Measurements from ENCODE around the gene ARL4A.

ARL4A gene

DNA sequence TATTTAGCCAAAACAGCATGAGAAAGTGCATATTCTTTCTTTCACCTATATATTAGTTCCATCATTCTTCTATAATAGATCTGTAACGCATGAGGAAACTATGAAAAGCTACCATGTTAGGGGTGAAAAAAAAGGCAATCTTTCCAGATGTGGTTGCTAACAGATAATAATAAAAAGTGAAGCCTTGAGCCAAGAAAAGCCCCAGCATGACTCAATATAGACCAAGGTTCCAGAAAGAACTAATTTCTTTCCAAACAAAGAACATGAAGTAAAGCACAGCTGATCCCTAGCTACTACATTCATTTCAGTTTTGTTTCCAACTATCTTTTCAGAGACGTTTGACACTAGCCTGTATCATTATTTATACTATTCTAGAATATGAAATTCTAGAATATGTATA lies 16.4 kb downstream of the ARL4A start:
- no peak for DNase-seq

DNA sequence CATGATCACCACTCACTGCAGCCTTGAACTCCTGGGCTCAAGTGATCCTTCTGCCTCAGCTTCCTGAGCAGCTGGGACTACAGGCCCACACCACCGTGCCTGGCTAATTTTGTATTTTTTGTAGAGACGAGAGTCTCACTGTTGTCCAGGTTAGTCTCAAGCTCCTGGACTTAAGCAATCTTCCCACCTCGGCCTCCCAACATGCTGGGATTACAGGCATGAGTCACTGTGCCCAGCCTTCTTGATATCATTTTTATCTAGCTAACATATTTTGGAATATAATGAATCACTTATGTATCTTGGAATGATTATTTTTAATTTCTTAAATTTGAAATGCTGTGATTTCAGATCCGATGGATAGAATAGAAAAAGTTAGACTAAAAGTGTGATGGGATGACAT lies 18.4 kb downstream of the ARL4A start:
- no peak for DNase-seq

DNA sequence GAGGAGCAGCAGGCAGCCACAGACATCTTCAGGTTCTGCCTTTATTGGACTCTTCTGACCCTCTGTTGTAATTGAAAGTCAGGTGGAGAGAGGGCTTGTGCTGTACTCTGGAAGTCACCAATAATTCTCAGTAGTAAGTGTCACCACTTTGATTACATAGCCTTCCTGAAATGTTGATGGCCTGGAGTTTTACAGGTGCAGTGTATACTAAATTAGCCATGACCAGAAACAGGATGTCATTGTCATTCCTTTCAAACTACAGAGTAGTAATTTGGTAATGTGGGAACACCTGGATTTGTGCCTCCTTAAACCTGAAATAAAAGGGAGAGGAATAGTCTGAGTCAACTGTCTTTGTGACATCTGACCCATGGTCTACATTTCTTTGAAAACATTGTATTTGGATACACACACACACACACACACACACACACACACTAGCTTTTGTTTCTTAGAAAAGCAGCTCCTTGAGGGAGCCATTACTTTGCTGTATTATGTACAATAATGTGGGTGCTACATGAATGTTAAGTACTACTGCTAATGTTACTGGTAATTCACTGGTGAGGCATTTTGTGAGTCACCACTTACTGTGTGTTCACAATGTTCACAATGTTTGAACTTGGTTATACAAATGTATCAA lies 19.6 kb downstream of the ARL4A start:
- no peak for DNase-seq

DNA sequence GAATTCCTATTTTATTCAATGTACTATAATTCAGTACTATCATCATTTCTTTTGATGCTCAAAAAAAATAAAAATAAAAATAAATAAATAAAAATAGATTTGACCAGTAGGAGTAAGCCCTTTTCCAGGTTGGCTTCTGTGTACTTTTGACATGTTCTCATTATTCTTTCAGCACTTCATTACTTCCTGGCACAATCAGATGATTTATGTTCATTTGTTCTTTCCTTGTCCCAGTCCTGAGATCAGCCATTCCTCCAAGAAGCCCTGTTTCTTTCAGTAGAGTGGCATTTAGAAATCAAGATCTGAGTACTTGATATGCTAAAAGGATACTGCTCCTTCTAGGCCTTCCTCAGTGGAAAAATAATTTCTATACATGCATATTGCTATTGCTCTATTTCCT lies 20.9 kb downstream of the ARL4A start:
- no peak for DNase-seq

DNA sequence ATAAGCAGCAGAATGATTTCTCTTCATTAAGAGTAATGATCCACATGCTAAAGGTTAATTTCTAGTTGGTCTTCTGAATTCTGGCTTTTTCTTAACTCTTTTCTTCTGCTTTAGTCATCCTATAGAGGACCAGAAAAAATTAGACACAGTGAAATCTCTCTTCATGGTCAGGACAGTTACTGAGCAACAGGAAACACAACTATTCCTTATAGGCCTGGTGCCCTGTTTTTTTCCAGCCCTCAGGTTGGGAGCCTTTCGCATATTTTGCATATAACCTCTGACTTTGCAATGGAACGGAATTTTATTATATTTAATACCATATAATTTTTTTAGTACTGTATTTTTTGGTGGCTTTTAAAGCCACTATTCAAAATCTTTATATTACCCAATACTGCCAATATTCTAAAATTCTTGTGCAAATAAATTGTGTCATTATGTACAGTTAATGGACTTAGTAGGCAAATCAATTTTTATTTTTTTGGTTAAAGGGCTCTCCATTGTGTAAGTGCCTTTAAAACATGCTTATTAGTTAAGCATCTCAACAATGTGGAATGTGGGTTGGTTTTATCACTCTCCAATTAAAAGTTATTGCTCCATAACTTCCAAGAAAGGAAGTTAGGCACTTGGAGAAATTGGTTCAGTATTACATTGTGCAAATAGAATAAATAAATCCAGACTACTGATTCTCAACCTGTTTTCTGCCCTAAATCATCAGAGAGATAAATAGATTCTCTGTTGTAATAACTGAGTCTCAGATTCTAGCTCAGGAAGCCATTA lies 22.5 kb downstream of the ARL4A start:
- no peak for DNase-seq

DNA sequence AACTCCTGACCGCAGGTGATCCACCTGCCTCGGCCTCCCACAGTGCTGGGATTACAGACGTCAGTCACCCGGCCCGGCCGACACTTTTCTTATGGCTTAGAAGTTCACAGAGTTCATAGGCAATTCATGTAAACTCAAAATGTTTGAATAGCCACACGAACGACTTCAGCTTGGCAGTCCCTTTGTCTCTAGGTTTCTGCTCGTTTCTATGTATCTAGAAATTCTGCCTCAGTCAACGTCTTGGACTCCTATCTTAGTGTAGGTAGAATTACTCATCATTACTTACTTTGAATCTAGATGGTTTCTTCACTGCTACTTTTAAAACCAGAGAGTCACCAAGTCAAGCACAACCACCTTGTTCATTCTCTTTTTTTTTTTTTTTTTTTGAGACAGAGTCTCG lies 23.7 kb downstream of the ARL4A start:
- DNase-seq = no peak

DNA sequence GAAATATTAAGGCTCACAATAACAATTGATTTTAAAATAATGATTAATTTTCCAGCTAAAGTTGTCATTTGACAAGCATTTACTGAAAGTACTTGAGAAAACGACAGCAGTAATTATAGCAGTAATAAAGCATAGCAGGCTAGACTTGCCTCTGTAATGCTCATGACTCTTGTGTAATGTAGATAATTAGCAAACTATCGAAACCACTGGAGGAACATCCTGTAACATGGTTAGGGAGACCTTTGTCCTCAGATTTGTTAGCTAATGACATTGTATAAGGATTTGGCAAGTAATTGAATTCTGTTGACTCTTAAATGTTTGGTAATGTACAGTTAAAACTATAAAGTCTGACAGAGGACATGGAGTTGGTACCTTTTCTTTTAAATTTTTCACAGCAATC lies 24.8 kb downstream of the ARL4A start:
- DNase-seq = no peak

DNA sequence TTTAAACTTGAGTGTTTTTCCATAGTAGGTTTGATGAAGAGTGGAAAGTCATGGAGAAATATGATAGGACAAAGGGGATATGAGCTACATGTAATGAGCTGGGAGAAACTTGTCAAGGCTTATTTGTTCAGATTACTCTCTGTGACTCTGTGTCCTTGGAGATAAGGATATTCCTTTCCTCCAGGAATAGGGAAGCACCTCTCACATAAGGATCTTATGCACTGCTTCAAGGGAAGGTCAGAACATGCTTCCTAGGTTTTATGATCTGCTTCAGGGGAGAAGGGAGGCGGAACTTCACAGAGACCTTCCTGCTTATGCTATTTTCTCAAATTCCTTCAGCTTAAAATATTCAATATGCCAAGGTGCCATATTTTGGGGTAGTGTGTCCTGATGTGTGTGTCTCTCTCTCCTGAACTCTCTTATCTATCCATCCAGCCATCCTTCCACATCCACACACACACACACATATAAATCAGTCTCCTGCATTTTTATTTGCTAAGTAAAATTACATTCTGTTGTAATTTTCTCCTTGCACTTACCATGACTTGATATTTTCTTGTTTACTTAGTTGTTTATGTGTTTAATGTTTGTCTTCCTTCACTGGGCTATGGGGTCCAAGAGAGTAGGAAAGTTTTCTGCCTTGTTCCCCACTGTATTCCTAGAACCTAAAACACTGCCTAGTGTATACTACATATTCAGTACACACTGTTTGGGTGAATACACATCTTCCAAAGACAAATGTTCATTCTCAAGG lies 26.4 kb downstream of the ARL4A start:
- no peak for DNase-seq

DNA sequence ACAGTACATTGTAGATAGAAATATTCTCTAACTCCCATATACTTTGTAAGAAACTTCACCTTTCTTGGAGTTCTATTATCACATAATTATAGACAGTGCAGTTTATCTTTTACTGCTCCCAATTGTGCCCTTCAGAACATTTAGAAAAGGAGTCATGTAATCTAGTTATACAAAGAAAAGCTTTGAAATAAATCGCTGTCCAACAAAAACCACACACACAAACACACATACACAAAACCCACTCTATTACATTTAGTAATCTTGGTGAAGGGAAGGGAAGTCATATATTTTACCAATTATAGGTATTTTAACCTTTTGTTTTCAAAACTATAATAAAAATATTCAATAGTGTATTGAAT lies 26.9 kb downstream of the ARL4A start:
- no peak for DNase-seq

DNA sequence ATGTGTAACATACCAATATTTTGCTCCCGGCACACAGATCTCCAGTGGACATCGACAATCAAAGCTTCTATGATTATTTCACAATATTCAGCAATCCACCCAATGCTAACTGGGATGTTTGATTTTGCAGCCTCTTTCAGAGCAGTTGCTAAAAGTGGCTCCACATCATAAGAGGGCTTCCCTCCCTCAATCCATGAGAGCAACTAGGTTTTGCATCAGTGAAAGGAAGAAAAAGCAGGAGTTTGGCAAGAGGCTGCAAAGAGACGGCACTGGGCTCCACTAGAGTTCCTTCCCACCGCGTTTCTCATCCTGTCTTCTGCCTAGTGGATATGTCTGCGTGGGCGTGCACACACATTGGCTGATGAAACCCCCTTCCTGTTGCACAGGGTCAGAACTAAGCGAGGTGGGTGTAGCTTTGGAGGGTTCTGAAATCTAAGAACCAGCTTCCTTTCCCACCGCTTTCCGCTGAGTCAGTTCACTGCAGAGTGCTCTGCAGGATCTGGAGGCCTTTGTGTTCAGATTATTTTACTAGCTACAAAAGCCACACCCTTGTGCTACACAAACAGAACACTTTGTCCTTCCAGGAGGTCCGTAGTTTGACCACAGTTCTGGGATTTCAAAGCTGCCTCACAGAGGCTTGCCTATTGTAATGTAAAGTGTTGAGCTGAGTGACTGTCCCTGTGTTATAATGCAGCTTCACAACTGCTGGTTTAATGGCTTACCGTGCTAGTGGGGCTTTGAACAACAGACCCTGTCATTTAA lies 28.1 kb downstream of the ARL4A start:
- DNase-seq = peak; percentile 44

DNA sequence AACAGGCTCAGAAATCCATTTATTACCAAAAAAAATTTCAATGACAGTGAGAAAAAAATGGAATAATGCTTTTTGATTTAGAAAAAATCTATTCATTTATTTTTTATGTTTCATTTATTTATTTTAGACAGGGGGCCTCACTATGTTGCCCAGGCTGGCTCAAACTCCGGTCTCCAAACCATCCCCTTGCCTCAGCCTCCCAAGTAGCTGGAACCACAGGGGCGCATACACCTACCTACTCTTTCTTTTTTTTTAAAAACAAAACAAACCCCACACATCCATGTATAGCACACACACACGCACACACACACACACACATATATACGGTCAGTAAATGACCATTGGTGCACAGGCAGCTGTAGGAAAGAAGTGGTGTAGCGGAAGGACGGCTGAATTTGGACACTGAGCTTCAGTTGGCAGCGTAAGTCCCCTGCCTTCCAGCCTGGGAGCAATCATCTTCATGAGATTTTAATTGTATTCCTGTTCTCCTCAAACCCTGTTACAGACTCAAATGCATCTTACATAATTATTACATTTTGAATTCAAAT lies 28.8 kb downstream of the ARL4A start:
- DNase-seq = no peak

DNA sequence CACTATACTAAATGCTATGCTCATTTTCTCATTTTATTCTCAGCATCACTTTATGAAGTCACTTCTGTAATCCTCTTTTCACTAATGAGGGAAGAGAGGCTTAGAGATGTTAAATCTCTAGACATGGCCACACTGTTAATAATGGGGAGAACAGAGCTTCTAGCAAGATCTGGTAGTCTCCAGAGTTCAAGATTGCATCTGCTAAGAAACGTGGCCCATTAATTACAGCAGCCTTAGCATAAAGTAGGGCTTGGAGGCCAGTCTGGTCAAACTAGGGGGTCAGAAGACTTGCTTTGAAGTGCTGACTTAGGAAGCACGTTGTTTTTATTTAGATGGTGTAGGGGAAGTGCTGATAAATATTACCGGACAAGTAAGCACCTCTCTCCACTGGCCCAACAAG lies 29.3 kb downstream of the ARL4A start:
- DNase-seq = no peak

DNA sequence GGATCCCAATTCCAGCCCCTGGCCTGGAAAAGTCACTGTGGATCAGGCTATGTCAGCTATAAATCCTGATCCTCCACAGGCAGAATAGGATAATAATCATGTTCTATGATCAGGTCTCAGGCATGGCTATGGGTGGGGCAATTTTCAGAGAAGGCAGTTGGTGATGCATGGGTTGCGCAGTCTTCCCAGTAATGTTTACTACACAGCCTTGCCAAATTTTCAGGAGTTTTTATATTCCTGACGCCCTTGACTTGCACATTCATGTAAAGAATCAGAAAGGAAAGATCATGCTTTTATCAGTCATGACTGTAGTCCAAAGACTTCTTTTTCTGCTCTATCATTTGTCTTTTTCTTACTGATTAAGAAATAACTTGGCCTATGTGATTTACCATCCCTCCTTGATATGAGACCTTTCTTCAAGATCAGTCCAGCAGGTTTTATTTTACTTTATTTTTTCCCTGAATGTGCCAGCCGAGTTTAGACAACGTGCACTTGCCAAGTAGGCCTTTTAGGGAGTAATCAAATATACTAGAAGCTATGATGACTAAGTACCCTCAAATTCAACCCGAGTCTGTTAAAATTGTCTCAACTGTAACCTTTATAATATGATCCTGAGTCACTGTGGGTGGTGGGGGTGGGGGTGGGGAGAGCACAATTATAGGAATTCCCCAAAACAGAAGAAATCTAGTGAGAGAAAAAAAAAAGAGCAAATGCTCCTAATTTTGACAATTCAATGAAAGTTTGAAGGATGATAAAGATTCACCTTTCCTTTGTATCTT lies 31.9 kb downstream of the ARL4A start:
- no peak for DNase-seq

DNA sequence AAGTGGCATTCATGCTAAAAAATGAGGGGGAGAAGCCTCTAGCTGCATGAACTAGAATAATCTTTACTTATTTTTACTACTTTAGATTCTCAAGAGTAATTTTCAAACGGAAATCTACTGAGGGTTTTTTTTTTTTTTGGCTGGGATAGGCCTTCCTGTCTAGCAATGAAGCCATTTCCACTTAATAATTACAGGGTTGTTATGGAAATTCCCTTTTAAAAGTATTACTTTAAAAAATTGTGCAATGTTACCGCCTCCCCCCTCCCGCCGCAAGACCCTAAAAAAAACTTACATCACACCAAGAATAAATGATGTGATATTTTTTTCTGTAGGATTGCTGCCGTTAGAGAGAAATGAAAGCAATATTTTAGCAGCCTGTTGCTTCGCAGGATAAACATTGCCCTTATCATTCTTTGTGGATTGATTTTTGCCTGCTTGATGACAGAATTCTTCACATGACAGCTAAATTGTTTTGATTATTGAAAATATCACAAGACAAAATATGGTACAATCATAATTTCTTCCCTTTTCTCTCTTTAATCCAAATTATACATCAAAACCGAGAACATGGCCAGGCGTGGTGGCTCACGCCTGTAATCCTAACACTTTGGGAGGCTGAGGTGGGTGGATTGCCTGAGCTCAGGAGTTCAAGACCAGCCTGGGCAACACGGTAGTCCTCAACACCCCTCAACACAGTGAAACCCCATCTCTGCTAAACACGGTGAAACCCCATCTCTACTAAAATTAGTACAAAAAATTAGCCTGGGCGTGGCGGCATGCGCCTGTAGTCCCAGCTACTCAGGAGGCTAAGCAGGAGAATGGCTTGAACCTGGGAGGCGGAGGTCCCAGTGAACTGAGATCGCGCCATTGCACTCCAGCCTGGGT lies 32.8 kb downstream of the ARL4A start:
- DNase-seq = no peak

DNA sequence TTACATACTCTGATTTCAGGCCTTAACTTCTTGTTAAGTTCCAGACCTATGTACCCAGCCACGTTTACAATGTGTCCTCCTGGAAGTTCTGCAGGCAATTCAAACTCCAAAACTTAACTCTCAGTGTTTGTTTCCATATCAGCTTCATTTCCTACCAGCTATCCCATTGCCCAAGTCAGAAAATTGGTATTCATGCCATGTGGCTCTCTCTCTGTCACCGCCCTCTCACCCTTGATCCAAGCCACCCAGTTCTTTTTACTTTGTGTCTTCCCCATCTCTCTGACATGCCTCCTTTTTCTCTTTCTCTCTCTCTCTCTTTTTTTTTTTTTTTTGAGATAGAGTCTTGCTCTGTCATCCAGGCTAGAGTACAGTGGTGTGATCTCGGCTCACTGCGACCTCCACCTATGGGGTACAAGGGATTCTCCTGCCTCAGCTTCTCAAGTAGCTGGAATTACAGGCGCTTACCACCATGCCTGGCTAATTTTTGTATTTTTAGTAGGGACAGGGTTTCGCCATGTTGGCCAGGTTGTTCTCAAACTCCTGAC lies 33.9 kb downstream of the ARL4A start:
- DNase-seq = no peak

DNA sequence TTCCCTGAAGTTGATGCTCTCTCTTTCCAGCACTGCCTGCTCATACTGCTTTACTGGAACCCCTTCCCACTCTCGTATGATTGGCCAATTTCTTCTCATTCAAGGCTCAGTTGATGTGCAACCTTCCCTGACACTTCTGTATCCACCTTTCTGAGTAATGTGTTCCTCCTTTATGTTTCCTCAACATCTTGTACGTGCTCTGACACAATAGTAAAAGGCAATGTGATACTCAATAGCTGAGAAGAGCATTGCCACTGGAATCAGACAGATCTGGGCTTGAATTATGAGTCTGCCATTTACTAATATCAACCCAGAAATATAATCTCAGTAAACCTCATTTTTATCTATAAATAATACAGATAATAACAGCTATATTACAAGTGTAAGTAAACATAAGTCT lies 34.7 kb downstream of the ARL4A start:
- no peak for DNase-seq

DNA sequence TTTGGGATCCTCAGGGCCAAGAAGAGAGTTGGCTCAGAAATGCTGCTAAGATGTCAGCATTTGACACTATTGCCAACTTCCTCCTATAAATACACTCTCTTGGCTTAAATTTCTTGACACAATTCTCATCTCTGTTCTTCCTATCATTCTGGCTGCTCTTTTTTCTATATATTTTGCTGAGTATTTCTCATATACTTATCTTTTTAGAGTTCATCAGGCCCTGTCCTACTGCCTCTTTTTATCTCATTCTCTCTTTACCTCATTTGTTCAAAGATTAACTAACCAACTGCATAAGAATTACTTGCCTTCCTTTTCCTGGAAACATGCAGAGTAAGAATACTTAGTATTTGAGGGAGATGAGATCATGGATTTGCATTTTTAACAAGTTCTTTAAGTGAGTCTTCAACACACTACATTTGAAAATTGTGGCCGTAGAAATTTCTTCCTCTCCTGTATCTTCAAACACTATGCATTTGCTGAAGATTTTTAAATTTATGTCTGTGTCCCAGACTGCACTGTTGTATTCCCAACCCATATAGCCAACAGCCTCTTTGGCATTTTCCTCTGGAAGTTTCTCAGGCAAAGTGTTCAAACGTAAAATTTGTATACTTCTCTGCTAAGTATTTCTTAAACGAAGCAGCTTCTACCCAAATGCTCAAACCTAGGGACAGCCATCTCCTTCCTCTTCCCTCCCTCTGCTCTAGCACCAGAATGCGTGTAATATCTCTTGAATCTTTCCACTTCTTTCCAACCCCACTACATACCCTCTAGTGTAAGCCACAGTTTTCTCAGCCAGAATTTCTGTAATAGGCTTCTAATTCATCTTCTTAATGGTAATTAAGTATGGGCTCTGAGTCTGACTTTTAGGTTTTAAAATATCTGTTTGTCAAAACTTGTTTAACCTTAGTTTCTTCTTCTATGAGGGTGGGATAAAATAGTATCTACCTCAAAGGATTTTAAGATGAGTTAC lies 35.5 kb downstream of the ARL4A start:
- DNase-seq = no peak

DNA sequence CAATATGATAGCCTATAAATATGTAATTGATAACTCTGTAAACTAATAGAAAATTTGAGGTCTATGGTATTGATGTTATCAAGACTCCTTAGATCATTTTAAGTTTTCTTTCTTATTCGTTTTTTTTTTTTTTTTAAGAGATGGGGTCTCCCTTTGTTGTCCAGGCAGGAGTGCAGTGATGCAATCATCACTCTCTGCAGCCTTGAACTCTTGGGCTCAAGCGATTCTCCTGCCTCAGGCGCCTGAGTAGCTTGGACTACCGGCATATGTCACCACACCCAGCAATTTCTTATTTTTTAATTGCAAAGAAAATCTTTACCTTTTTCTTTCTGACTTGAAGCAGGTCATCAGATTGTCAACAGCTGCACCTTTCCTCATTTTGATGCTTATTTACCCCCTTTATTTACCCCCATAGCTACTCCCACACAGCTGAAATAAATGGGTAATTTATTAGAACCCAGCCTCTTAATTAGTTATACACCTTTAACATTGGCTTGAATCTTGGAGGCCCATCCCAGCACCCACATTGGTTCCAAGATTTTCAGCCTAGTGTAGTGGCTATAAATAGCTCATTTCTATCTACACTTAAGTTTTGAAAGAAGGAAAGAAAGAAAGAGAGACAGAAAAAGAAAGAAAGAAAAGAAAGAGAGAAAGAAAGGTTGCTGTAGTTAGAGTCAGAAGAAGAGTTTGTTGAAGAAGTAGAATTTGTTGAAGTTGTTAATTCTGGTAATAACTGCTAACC lies 38.3 kb downstream of the ARL4A start:
- no peak for DNase-seq

DNA sequence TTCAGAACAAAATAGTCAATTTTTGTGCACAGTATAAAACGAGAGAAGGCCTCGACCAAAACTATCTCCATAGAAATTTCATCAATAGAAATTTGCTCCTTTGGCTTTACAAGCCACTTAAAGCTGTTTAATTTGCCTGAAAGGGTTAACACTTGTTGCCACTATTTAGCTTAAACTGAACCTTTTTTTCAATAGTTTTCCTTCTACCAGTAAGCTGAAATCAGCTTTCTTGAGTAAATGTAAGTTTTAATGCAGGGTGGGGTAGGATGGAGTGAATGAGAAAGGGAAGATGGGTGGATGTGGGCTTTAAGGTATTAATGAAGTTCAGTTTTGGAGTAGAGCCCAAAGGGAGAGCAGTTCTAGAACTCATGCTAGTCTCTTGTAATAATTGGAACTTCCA lies 39.5 kb downstream of the ARL4A start:
- no peak for DNase-seq

Measured in stimulated activated CD4-positive, alpha-beta T cell treated with anti-CD3 and anti-CD28 coated beads, Interleukin-15, amount 100 ng/mL, for 24 hours (primary cell).